ENCODE measurements around the gene FNDC3B.

FNDC3B gene

GRCh38 chr3:172007065-172007370, 32.4 kb upstream of the FNDC3B start:
- no peak for TF ChIP-seq CTCF (IDR thresholded peaks at IDR 0.05)

- TF ChIP-seq CTCF (IDR thresholded peaks at IDR 0.05) = no peak
Observed at GRCh38 chr3:172009803-172010202, 29.6 kb upstream of the FNDC3B start.

GRCh38 chr3:172012775-172013174, 26.6 kb upstream of the FNDC3B start:
- TF ChIP-seq CTCF (IDR thresholded peaks at IDR 0.05) = no peak

- no peak for TF ChIP-seq CTCF (IDR thresholded peaks at IDR 0.05)
Observed at GRCh38 chr3:172014145-172014544, 25.2 kb upstream of the FNDC3B start.

GRCh38 chr3:172018364-172018763, 21.0 kb upstream of the FNDC3B start:
- no peak for TF ChIP-seq CTCF (IDR thresholded peaks at IDR 0.05)

- no peak for TF ChIP-seq CTCF (IDR thresholded peaks at IDR 0.05)
Observed at GRCh38 chr3:172020763-172021162, 18.6 kb upstream of the FNDC3B start.

- no peak for TF ChIP-seq CTCF (IDR thresholded peaks at IDR 0.05)
Observed at GRCh38 chr3:172021164-172021563, 18.2 kb upstream of the FNDC3B start.

GRCh38 chr3:172021859-172022258, 17.5 kb upstream of the FNDC3B start:
- no peak for TF ChIP-seq CTCF (IDR thresholded peaks at IDR 0.05)

Data from LNCAP (cell line).